Posterior cingulate gyrus (tissue), 11 donors: ENCODE results near the gene ONECUT1.

Experiments used
- DNase-seq, 10 donors: peaks; one replicate each; pipeline versions ENCODE4 v3.0.0 to v3.0.0-alpha.2; 2020 to 2021; ENCODE audit warnings: mixed read lengths in 3 of 10
- intact Hi-C: fragments of 100-400 bp; cut with DNase I; formaldehyde crosslinking; loops from one replicate; pipeline ENCODE4 v1.15.1; 2023

Gene ONECUT1

GRCh38 chr15:52784799-52785671 lies 5.1 kb downstream of the ONECUT1 start:
- DNase-seq: peak in 1 of 10 donors; percentile 76

GRCh38 chr15:52783929-52784798 lies 6.0 kb downstream of the ONECUT1 start:
- intact Hi-C loops: loop anchor here (5.0 to 10.0 kb wide), 2 partner anchors 731 to 933 kb away; no protein-coding TSS in a partner anchor
- peak in 3 of 10 donors; percentile 52 to 78 (median 68) for DNase-seq

More at GRCh38 chr15:52784799-52785671, 5.1 kb downstream of the ONECUT1 start:
- intact Hi-C loops: loop anchor here (5.0 to 10.0 kb wide), 2 partner anchors 730 to 932 kb away; no protein-coding TSS in a partner anchor

- intact Hi-C loops: loop anchor here (5.0 to 10.0 kb wide), 2 partner anchors 731 to 934 kb away; no protein-coding TSS in a partner anchor
- DNase-seq: peak in 1 of 10 donors; percentile 69
Observed at GRCh38 chr15:52783191-52783829, 6.8 kb downstream of the ONECUT1 start.

GRCh38 chr15:52782514-52782913 lies 7.6 kb downstream of the ONECUT1 start:
- intact Hi-C loops: loop anchor here (5.0 to 10.0 kb wide), 2 partner anchors 732 to 935 kb away; no protein-coding TSS in a partner anchor
- DNase-seq: no peak

- DNase-seq: peak in 8 of 10 donors; percentile 55 to 94 (median 78)
- intact Hi-C loops: loop anchor here (2.0 to 10.0 kb wide), 3 partner anchors 416 to 937 kb away; no protein-coding TSS in a partner anchor
Observed at GRCh38 chr15:52780172-52780980, 9.8 kb downstream of the ONECUT1 start.

GRCh38 chr15:52778457-52778856 lies 11.7 kb downstream of the ONECUT1 start:
- peak in 1 of 10 donors; percentile 31 for DNase-seq

GRCh38 chr15:52772766-52773165 lies 17.4 kb downstream of the ONECUT1 start:
- DNase-seq: no peak
- intact Hi-C loops: no loop called here

More at GRCh38 chr15:52778457-52778856, 11.7 kb downstream of the ONECUT1 start:
- intact Hi-C loops: no loop called here

GRCh38 chr15:52765785-52766184 lies 24.4 kb downstream of the ONECUT1 start:
- intact Hi-C loops: no loop called here
- DNase-seq: no peak

GRCh38 chr15:52764731-52765130 lies 25.4 kb downstream of the ONECUT1 start:
- peak in 2 of 10 donors; percentile 71 to 81 for DNase-seq
- intact Hi-C loops: no loop called here

- DNase-seq: no peak
- intact Hi-C loops: no loop called here
Observed at GRCh38 chr15:52762621-52763020, 27.5 kb downstream of the ONECUT1 start.

GRCh38 chr15:52760562-52760961 lies 29.6 kb downstream of the ONECUT1 start:
- intact Hi-C loops: no loop called here
- DNase-seq: no peak

GRCh38 chr15:52759969-52760368 lies 30.2 kb downstream of the ONECUT1 start:
- intact Hi-C loops: no loop called here
- no peak for DNase-seq

GRCh38 chr15:52757496-52757895 lies 32.6 kb downstream of the ONECUT1 start:
- intact Hi-C loops: no loop called here
- no peak for DNase-seq

- intact Hi-C loops: no loop called here
- DNase-seq: no peak
Observed at GRCh38 chr15:52751522-52751921, 38.6 kb downstream of the ONECUT1 start.

- no peak for DNase-seq
- intact Hi-C loops: no loop called here
Observed at GRCh38 chr15:52749258-52749657, 40.9 kb downstream of the ONECUT1 start.

- DNase-seq: no peak
- intact Hi-C loops: no loop called here
Observed at GRCh38 chr15:52746162-52746757, 43.9 kb downstream of the ONECUT1 start.

- no peak for DNase-seq
- intact Hi-C loops: no loop called here
Observed at GRCh38 chr15:52745326-52746161, 44.6 kb downstream of the ONECUT1 start.

GRCh38 chr15:52738311-52738710 lies 51.8 kb downstream of the ONECUT1 start:
- intact Hi-C loops: loop anchor here (5.0 kb wide), 1 partner anchor 406 kb away; no protein-coding TSS in a partner anchor
- no peak for DNase-seq
